ENCODE data around the gene TCEA2.
"Not testable (repeated sequence)": the region's sequence is repeated elsewhere in the genome, so short reads cannot be mapped to it uniquely, and the experiment has no call there.

Gene TCEA2

DNA sequence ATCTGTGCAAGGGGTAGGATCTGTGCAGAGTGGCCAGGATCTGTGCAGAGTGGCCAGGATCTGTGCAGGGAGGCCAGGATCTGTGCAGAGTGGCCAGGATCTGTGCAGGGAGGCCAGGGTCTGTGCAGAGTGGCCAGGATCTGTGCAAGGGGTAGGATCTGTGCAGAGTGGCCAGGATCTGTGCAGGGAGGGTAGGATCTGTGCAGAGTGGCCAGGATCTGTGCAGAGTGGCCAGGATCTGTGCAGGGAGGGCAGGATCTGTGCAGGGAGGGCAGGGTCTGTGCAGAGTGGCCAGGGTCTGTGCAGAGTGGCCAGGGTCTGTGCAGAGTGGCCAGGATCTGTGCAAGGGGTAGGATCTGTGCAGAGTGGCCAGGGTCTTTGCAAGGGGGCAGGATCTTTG lies 25.6 kb downstream of the TCEA2 start:
- H3K27ac ChIP-seq (ENCODE audit: low read length); H3K9me3 ChIP-seq (ENCODE audit: control insufficient read depth, insufficient read depth, low read length); DNase-seq (ENCODE audit: low read depth, low spot score); H3K36me3 ChIP-seq (ENCODE audit: control insufficient read depth, insufficient read depth, low read length); H3K4me3 ChIP-seq (ENCODE audit: low read length); H3K27me3 ChIP-seq (ENCODE audit: control insufficient read depth, insufficient read depth, low read length); H3K4me1 ChIP-seq (ENCODE audit: control insufficient read depth, insufficient read depth, low read length): not testable (repeated sequence)

DNA sequence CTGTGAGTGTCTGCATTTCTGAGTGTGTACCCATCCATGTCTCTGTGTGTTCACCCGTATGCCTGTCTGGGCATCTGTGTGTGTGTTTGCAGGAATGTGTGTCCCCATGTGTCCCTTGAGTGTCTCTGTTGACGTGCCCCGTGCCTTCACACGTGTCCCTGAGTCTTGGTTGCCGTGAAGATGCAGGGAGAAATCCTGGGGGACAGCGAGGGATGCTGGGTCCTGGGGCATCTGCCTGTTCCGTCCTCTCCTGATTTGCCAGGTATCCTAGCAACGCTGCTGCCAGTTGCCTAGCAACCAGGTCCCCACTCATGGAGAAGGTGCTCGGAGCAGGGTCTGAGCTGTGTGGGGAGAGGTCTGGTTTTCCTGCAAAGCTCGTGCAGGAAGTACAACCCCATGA lies 27.2 kb downstream of the TCEA2 start:
- H3K27me3 ChIP-seq (ENCODE audit: control insufficient read depth, insufficient read depth, low read length) = peaks cover under 1% of the 10 kb centered on the region; the same call in 1 of the 2 replicates
- no CpG with 5 or more reads among the region's 10 CpGs for WGBS (ENCODE audit: insufficient coverage, insufficient read length)
- no peak overlapping the region for H3K27ac ChIP-seq (ENCODE audit: low read length)
- H3K36me3 ChIP-seq (ENCODE audit: control insufficient read depth, insufficient read depth, low read length) = no peaks in the 10 kb centered on the region
- H3K9me3 ChIP-seq (ENCODE audit: control insufficient read depth, insufficient read depth, low read length) = no peaks in the 10 kb centered on the region
- DNase-seq (ENCODE audit: low read depth, low spot score) = no peak
- H3K4me1 ChIP-seq (ENCODE audit: control insufficient read depth, insufficient read depth, low read length) = peaks cover 3% of the 10 kb centered on the region
- H3K4me3 ChIP-seq (ENCODE audit: low read length) = no peak overlapping the region

DNA sequence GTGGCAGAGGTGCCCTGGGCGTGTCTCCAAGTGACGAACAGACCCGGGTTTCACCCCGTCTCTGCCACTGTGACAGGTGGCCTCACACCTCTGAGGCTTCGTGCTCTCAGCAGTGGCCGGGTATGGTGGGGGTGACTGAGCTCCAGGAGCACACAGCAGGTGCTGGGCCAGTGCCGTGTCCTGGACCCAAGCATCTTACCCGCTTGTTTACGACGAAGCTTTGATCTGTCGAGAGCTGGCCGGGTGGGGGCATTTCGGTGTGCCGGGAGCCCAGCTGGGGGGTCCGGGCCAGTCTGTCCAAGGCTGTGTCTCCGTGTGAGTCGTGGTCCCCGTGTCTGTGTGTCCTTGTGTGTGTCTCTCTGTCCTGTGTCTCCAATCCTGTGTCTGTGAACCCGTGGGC lies 28.3 kb downstream of the TCEA2 start:
- peaks cover 3% of the 10 kb centered on the region for H3K4me1 ChIP-seq (ENCODE audit: control insufficient read depth, insufficient read depth, low read length)
- no peak overlapping the region for H3K4me3 ChIP-seq (ENCODE audit: low read length)
- H3K9me3 ChIP-seq (ENCODE audit: control insufficient read depth, insufficient read depth, low read length) = no peaks in the 10 kb centered on the region
- no peaks in the 10 kb centered on the region for H3K36me3 ChIP-seq (ENCODE audit: control insufficient read depth, insufficient read depth, low read length)
- DNase-seq (ENCODE audit: low read depth, low spot score) = no peak
- WGBS (ENCODE audit: insufficient coverage, insufficient read length) = no CpG with 5 or more reads among the region's 19 CpGs
- no peak overlapping the region for H3K27ac ChIP-seq (ENCODE audit: low read length)
- H3K27me3 ChIP-seq (ENCODE audit: control insufficient read depth, insufficient read depth, low read length) = no peaks in the 10 kb centered on the region

DNA sequence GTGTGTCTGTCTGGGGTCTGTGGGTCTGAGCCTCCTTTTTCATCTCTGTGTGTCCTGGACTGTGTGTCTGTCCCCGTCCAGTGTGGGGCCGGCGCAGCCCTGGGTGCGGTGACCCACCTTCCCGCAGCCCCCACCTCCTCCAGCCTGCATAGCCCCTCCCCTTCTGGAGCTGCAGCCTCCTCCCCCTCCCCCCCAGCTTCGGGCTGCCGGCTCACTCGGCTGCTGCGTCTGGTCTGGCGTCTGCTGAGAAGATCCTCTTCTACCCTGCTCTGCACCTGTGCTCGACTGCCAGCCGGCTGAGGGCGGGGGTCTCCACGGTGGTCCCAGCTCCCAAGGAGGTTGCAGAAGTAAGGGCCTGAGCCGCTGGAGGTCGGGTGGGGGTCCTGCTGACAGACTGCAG lies 28.8 kb downstream of the TCEA2 start:
- Histone ChIP-seq H3K9me3 (ENCODE audit: control insufficient read depth, insufficient read depth, low read length) (no peaks in the 10 kb centered on the region; the same call in 1 of the 2 replicates), H3K4me3 (ENCODE audit: low read length) (no peak overlapping the region), H3K4me1 (ENCODE audit: control insufficient read depth, insufficient read depth, low read length) (peaks cover 3% of the 10 kb centered on the region), H3K36me3 (ENCODE audit: control insufficient read depth, insufficient read depth, low read length) (no peaks in the 10 kb centered on the region), H3K27ac (ENCODE audit: low read length) (no peak overlapping the region), H3K27me3 (ENCODE audit: control insufficient read depth, insufficient read depth, low read length) (no peaks in the 10 kb centered on the region)
- WGBS (ENCODE audit: insufficient coverage, insufficient read length) = no CpG with 5 or more reads among the region's 16 CpGs
- DNase-seq (ENCODE audit: low read depth, low spot score) = no peak

GRCh38 chr20:64092258-64093012 lies 29.4 kb downstream of the TCEA2 start:
- DNase-seq (ENCODE audit: low read depth, low spot score) = no peak
- Histone ChIP-seq H3K27ac (ENCODE audit: low read length) (no peak overlapping the region), H3K9me3 (ENCODE audit: control insufficient read depth, insufficient read depth, low read length) (no peaks in the 10 kb centered on the region; the same call in 1 of the 2 replicates), H3K4me1 (ENCODE audit: control insufficient read depth, insufficient read depth, low read length) (peaks cover 3% of the 10 kb centered on the region), H3K4me3 (ENCODE audit: low read length) (no peak overlapping the region), H3K27me3 (ENCODE audit: control insufficient read depth, insufficient read depth, low read length) (no peaks in the 10 kb centered on the region), H3K36me3 (ENCODE audit: control insufficient read depth, insufficient read depth, low read length) (no peaks in the 10 kb centered on the region)
- no CpG with 5 or more reads among the region's 27 CpGs for WGBS (ENCODE audit: insufficient coverage, insufficient read length)

GRCh38 chr20:64093013-64093503 lies 30.1 kb downstream of the TCEA2 start:
- H3K4me3 ChIP-seq (ENCODE audit: low read length) = no peak overlapping the region
- H3K27me3 ChIP-seq (ENCODE audit: control insufficient read depth, insufficient read depth, low read length) = no peaks in the 10 kb centered on the region
- H3K27ac ChIP-seq (ENCODE audit: low read length) = no peak overlapping the region
- H3K4me1 ChIP-seq (ENCODE audit: control insufficient read depth, insufficient read depth, low read length) = peaks cover 3% of the 10 kb centered on the region
- DNase-seq (ENCODE audit: low read depth, low spot score) = no peak
- no peaks in the 10 kb centered on the region for H3K36me3 ChIP-seq (ENCODE audit: control insufficient read depth, insufficient read depth, low read length)
- H3K9me3 ChIP-seq (ENCODE audit: control insufficient read depth, insufficient read depth, low read length) = no peaks in the 10 kb centered on the region; the same call in 1 of the 2 replicates
- WGBS (ENCODE audit: insufficient coverage, insufficient read length) = no CpG with 5 or more reads among the region's 9 CpGs

GRCh38 chr20:64095455-64095854 lies 32.5 kb downstream of the TCEA2 start:
- no peak overlapping the region for H3K27ac ChIP-seq (ENCODE audit: low read length)
- no peaks in the 10 kb centered on the region for H3K27me3 ChIP-seq (ENCODE audit: control insufficient read depth, insufficient read depth, low read length)
- no peak overlapping the region for H3K4me3 ChIP-seq (ENCODE audit: low read length)
- peaks cover 3% of the 10 kb centered on the region for H3K4me1 ChIP-seq (ENCODE audit: control insufficient read depth, insufficient read depth, low read length)
- no peaks in the 10 kb centered on the region for H3K36me3 ChIP-seq (ENCODE audit: control insufficient read depth, insufficient read depth, low read length)
- H3K9me3 ChIP-seq (ENCODE audit: control insufficient read depth, insufficient read depth, low read length) = no peaks in the 10 kb centered on the region; the same call in 1 of the 2 replicates
- DNase-seq (ENCODE audit: low read depth, low spot score) = no peak
- WGBS (ENCODE audit: insufficient coverage, insufficient read length) = no CpG with 5 or more reads among the region's 4 CpGs

- Histone ChIP-seq H3K27ac (ENCODE audit: low read length) (no peak overlapping the region), H3K4me1 (ENCODE audit: control insufficient read depth, insufficient read depth, low read length) (peaks cover 3% of the 10 kb centered on the region), H3K36me3 (ENCODE audit: control insufficient read depth, insufficient read depth, low read length) (no peaks in the 10 kb centered on the region), H3K4me3 (ENCODE audit: low read length) (no peak overlapping the region), H3K9me3 (ENCODE audit: control insufficient read depth, insufficient read depth, low read length) (no peaks in the 10 kb centered on the region; the same call in 1 of the 2 replicates), H3K27me3 (ENCODE audit: control insufficient read depth, insufficient read depth, low read length) (no peaks in the 10 kb centered on the region)
- DNase-seq (ENCODE audit: low read depth, low spot score) = no peak
- no CpG with 5 or more reads among the region's 11 CpGs for WGBS (ENCODE audit: insufficient coverage, insufficient read length)
These were observed 32.9 kb downstream of the TCEA2 start for GRCh38 chr20:64095927-64096326.

DNA sequence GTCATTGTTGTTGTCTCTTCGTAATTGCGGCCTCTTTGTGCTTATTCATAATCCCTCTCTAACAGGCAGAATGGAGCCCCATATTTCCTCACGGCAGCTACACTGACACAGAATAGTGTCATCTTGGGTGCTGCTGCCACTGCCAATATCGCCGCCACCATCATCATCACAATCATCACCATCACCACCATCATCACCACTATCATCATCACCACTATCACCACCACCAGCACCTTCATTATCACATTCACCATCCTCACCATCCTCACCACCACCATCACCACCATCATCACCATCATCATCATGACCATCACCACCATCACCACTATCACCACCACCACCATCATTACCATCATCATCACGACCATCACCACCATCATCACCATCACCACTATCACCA lies 33.5 kb downstream of the TCEA2 start:
- no peaks in the 10 kb centered on the region; the same call in 1 of the 2 replicates for H3K9me3 ChIP-seq (ENCODE audit: control insufficient read depth, insufficient read depth, low read length)
- no peaks in the 10 kb centered on the region for H3K27me3 ChIP-seq (ENCODE audit: control insufficient read depth, insufficient read depth, low read length)
- H3K4me3 ChIP-seq (ENCODE audit: low read length) = no peak overlapping the region
- no peak for DNase-seq (ENCODE audit: low read depth, low spot score)
- no peaks in the 10 kb centered on the region for H3K36me3 ChIP-seq (ENCODE audit: control insufficient read depth, insufficient read depth, low read length)
- peaks cover 3% of the 10 kb centered on the region for H3K4me1 ChIP-seq (ENCODE audit: control insufficient read depth, insufficient read depth, low read length)
- no peak overlapping the region for H3K27ac ChIP-seq (ENCODE audit: low read length)
- no CpG with 5 or more reads among the region's 6 CpGs for WGBS (ENCODE audit: insufficient coverage, insufficient read length)

- no peak for DNase-seq (ENCODE audit: low read depth, low spot score)
- no peak overlapping the region for H3K27ac ChIP-seq (ENCODE audit: low read length)
- no peaks in the 10 kb centered on the region; the same call in 1 of the 2 replicates for H3K9me3 ChIP-seq (ENCODE audit: control insufficient read depth, insufficient read depth, low read length)
- WGBS (ENCODE audit: insufficient coverage, insufficient read length) = no CpG with 5 or more reads among the region's 28 CpGs
- H3K4me1 ChIP-seq (ENCODE audit: control insufficient read depth, insufficient read depth, low read length) = 0 out of 2 replicates have a peak, but pooled peaks cover 2% of the 10 kb centered on the region
- no peaks in the 10 kb centered on the region; the same call in 1 of the 2 replicates for H3K27me3 ChIP-seq (ENCODE audit: control insufficient read depth, insufficient read depth, low read length)
- H3K36me3 ChIP-seq (ENCODE audit: control insufficient read depth, insufficient read depth, low read length) = no peaks in the 10 kb centered on the region
- H3K4me3 ChIP-seq (ENCODE audit: low read length) = no peak overlapping the region
These were observed 35.5 kb downstream of the TCEA2 start for GRCh38 chr20:64098471-64099013.

Measured in iPS DF 6.9 (cell line).